Trophoblast cell (in vitro differentiated cells and primary cell): ENCODE results near the gene NAGPA.

Experiments
- DNase-seq, 2 donors: peaks; one replicate each; pipeline ENCODE4 v3.0.0-alpha.2; 2016
- H2AFZ ChIP-seq: 2 replicates; pipeline ENCODE4 v1.6.1; 2013; ENCODE audit warnings: low read length, moderate library complexity, mild to moderate bottlenecking; ENCODE audit not compliant: insufficient read depth, poor library complexity
- H2AK5ac ChIP-seq: 2 replicates; pipeline ENCODE4 v1.6.1; 2013; ENCODE audit warnings: mild to moderate bottlenecking, low read length
- H2BK120ac ChIP-seq: 2 replicates; pipeline ENCODE4 v1.6.1; 2013; ENCODE audit warnings: low read length, mild to moderate bottlenecking, moderate library complexity; ENCODE audit not compliant: insufficient read depth, poor library complexity
- H2BK12ac ChIP-seq: 2 replicates; pipeline ENCODE4 v1.6.1; 2013; ENCODE audit warnings: mild to moderate bottlenecking, low read length, moderate library complexity
- H2BK5ac ChIP-seq: 2 replicates; pipeline ENCODE4 v1.6.1; 2013; ENCODE audit warnings: low read length, low read depth, moderate library complexity, mild to moderate bottlenecking; ENCODE audit not compliant: poor library complexity
- H3K14ac ChIP-seq: 2 replicates; pipeline ENCODE4 v1.6.1; 2013; ENCODE audit warnings: mild to moderate bottlenecking, low read length
- H3K18ac ChIP-seq: 2 replicates; pipeline ENCODE4 v1.6.1; 2013; ENCODE audit warnings: mild to moderate bottlenecking, low read length
- H3K23ac ChIP-seq: 2 replicates; pipeline ENCODE4 v1.6.1; 2013; ENCODE audit warnings: low read length
- H3K27ac ChIP-seq: 2 replicates; pipeline ENCODE4 v1.5.1; 2013; ENCODE audit warnings: low read depth, mild to moderate bottlenecking, inconsistent platforms, low read length, moderate library complexity
- H3K27me3 ChIP-seq: 2 replicates; pipeline ENCODE4 v1.6.1; 2013; ENCODE audit warnings: inconsistent platforms, mild to moderate bottlenecking, low read length, moderate library complexity; ENCODE audit not compliant: insufficient read depth
- H3K36me3 ChIP-seq, 2 experiments: 1 replicate in 1 of 2; 2 replicates in 1 of 2; pipeline ENCODE4 v1.6.1; 2013; ENCODE audit warnings: low read length in 2 of 2, mild to moderate bottlenecking in 2 of 2, moderate library complexity in 1 of 2; ENCODE audit not compliant: insufficient read depth in 2 of 2, control insufficient read depth in 1 of 2
- H3K4ac ChIP-seq: 2 replicates; pipeline ENCODE4 v1.6.1; 2013; ENCODE audit warnings: low read depth, mild to moderate bottlenecking, low read length, moderate library complexity
- H3K4me1 ChIP-seq, 2 experiments: 1 replicate in 1 of 2; 2 replicates in 1 of 2; pipeline ENCODE4 v1.6.1; 2013; ENCODE audit warnings: low read length in 2 of 2, mild to moderate bottlenecking in 2 of 2, moderate library complexity in 1 of 2; ENCODE audit not compliant: insufficient read depth in 2 of 2, control insufficient read depth in 1 of 2
- H3K4me2 ChIP-seq: 2 replicates; pipeline ENCODE4 v1.6.1; 2013; ENCODE audit warnings: inconsistent platforms, mild to moderate bottlenecking, low read length, moderate library complexity
- H3K4me3 ChIP-seq: 2 replicates; pipeline ENCODE4 v1.5.1; 2013; ENCODE audit warnings: mild to moderate bottlenecking, low read depth, low read length, inconsistent platforms
- H3K79me1 ChIP-seq: one replicate; pipeline ENCODE4 v1.6.1; 2013; ENCODE audit warnings: low read length
- H3K79me2 ChIP-seq: 2 replicates; pipeline ENCODE4 v1.6.1; 2013; ENCODE audit warnings: low read length, mild to moderate bottlenecking; ENCODE audit not compliant: control insufficient read depth, insufficient read depth, poor library complexity
- H3K9ac ChIP-seq: 2 replicates; pipeline ENCODE4 v1.6.1; 2013; ENCODE audit warnings: mild to moderate bottlenecking, low read length
- H3K9me3 ChIP-seq: 2 replicates; pipeline ENCODE4 v1.6.1; 2013; ENCODE audit warnings: low read depth, mild to moderate bottlenecking, control low read depth, inconsistent platforms, low read length; ENCODE audit not compliant: insufficient read depth
- H4K12ac ChIP-seq: 2 replicates; pipeline ENCODE4 v1.6.1; 2013; ENCODE audit warnings: low read depth, mild to moderate bottlenecking, low read length, moderate library complexity
- H4K8ac ChIP-seq: 2 replicates; pipeline ENCODE4 v1.6.1; 2013; ENCODE audit warnings: low read depth, mild to moderate bottlenecking, low read length, moderate library complexity
- H4K91ac ChIP-seq: one replicate; pipeline ENCODE4 v1.6.1; 2013; ENCODE audit warnings: low read depth, mild to moderate bottlenecking, low read length, moderate library complexity
- WGBS: extraction: QIAGEN DNeasy Blood & Tissue Kit; methylation state at CpG from one replicate; pipeline ENCODE4 v1.1.7; 2013; ENCODE audit warnings: missing lambda C conversion rate; ENCODE audit not compliant: insufficient read length, insufficient coverage; ENCODE audit errors: extremely low coverage; 5-methylcytosine and 5-hydroxymethylcytosine counted together

Gene NAGPA

GRCh38 chr16:5031601-5032000 lies 2.1 kb downstream of the NAGPA start:
- Histone ChIP-seq H3K18ac (no peak overlapping the region), H3K27ac (no peak overlapping the region), H4K8ac (no peak overlapping the region), H4K91ac (no peak overlapping the region), H3K4me3 (no peak overlapping the region), H3K4me1 (peaks cover 5 to 7% of the 10 kb centered on the region in 2 experiments), H4K12ac (no peak overlapping the region), H3K27me3 (no peaks in the 10 kb centered on the region), H3K9ac (peak overlapping the region; percentile 23), H3K4ac (no peak overlapping the region), H2BK5ac (no peak overlapping the region), H2BK12ac (no peak overlapping the region), H3K79me2 (peaks cover 7% of the 10 kb centered on the region), H3K36me3 (peaks cover 2 to 6% of the 10 kb centered on the region in 2 experiments), H2AFZ (no peak overlapping the region), H2BK120ac (no peak overlapping the region), H3K23ac (no peak overlapping the region), H3K79me1 (peaks cover 5% of the 10 kb centered on the region), H3K4me2 (no peak overlapping the region), H2AK5ac (no peak overlapping the region), H3K9me3 (peaks cover 1% of the 10 kb centered on the region), H3K14ac (no peak overlapping the region)
- WGBS: no CpG with 5 or more reads among the region's 7 CpGs
- no peak for DNase-seq

GRCh38 chr16:5030251-5030870 lies 3.4 kb downstream of the NAGPA start:
- H3K23ac ChIP-seq: no peak overlapping the region
- no peak overlapping the region for H4K12ac ChIP-seq
- no peak overlapping the region for H3K9ac ChIP-seq
- H3K4ac ChIP-seq: no peak overlapping the region
- peaks cover 2 to 6% of the 10 kb centered on the region in 2 experiments for H3K36me3 ChIP-seq
- peaks cover 7% of the 10 kb centered on the region for H3K79me2 ChIP-seq
- H2BK120ac ChIP-seq: no peak overlapping the region
- H2AK5ac ChIP-seq: no peak overlapping the region
- no peak overlapping the region for H2BK5ac ChIP-seq
- no peak overlapping the region for H2BK12ac ChIP-seq
- H3K4me2 ChIP-seq: no peak overlapping the region
- no peak overlapping the region for H4K8ac ChIP-seq
- H3K4me1 ChIP-seq: peaks cover 5 to 7% of the 10 kb centered on the region in 2 experiments
- no CpG with 5 or more reads among the region's 12 CpGs for WGBS
- no peaks in the 10 kb centered on the region for H3K27me3 ChIP-seq
- H4K91ac ChIP-seq: no peak overlapping the region
- H3K79me1 ChIP-seq: peaks cover 5% of the 10 kb centered on the region
- no peak for DNase-seq
- H3K4me3 ChIP-seq: no peak overlapping the region
- H2AFZ ChIP-seq: no peak overlapping the region
- H3K14ac ChIP-seq: no peak overlapping the region
- peaks cover 1% of the 10 kb centered on the region for H3K9me3 ChIP-seq
- H3K18ac ChIP-seq: no peak overlapping the region
- H3K27ac ChIP-seq: no peak overlapping the region

- Histone ChIP-seq H3K36me3 (peaks cover 2 to 6% of the 10 kb centered on the region in 2 experiments), H2BK120ac (no peak overlapping the region), H2BK12ac (no peak overlapping the region), H4K12ac (no peak overlapping the region), H3K18ac (no peak overlapping the region), H3K79me2 (peaks cover 7% of the 10 kb centered on the region), H3K27me3 (no peaks in the 10 kb centered on the region), H4K91ac (no peak overlapping the region), H3K79me1 (peaks cover 5% of the 10 kb centered on the region), H3K14ac (no peak overlapping the region), H3K4ac (no peak overlapping the region), H3K4me2 (no peak overlapping the region), H4K8ac (no peak overlapping the region), H3K4me1 (peaks cover 5 to 7% of the 10 kb centered on the region in 2 experiments), H3K27ac (no peak overlapping the region), H3K4me3 (no peak overlapping the region), H3K23ac (no peak overlapping the region), H2AFZ (no peak overlapping the region), H2BK5ac (no peak overlapping the region), H3K9me3 (peaks cover 1% of the 10 kb centered on the region), H2AK5ac (no peak overlapping the region), H3K9ac (no peak overlapping the region)
- no peak for DNase-seq
- WGBS: no CpG with 5 or more reads among the region's 18 CpGs
Observed at GRCh38 chr16:5028950-5029475, 4.7 kb downstream of the NAGPA start.

GRCh38 chr16:5027575-5028235 lies 6.0 kb downstream of the NAGPA start:
- no CpG with 5 or more reads among the region's 32 CpGs for WGBS
- no peaks in the 10 kb centered on the region for H3K27me3 ChIP-seq
- H2BK120ac ChIP-seq: no peak overlapping the region
- no peak for DNase-seq
- no peak overlapping the region for H4K12ac ChIP-seq
- H3K36me3 ChIP-seq: peaks cover 2 to 6% of the 10 kb centered on the region in 2 experiments
- H3K4ac ChIP-seq: no peak overlapping the region
- H3K79me2 ChIP-seq: no peaks in the 10 kb centered on the region
- no peak overlapping the region for H4K8ac ChIP-seq
- no peak overlapping the region for H3K14ac ChIP-seq
- no peak overlapping the region for H3K23ac ChIP-seq
- no peak overlapping the region for H3K4me2 ChIP-seq
- peaks cover under 1 to 2% of the 10 kb centered on the region in 2 experiments for H3K4me1 ChIP-seq
- H3K9me3 ChIP-seq: peaks cover 1% of the 10 kb centered on the region
- H2BK5ac ChIP-seq: no peak overlapping the region
- H3K9ac ChIP-seq: no peak overlapping the region
- no peak overlapping the region for H2AK5ac ChIP-seq
- H3K79me1 ChIP-seq: no peaks in the 10 kb centered on the region
- no peak overlapping the region for H2AFZ ChIP-seq
- no peak overlapping the region for H3K27ac ChIP-seq
- H3K4me3 ChIP-seq: no peak overlapping the region
- H4K91ac ChIP-seq: no peak overlapping the region
- H3K18ac ChIP-seq: no peak overlapping the region
- no peak overlapping the region for H2BK12ac ChIP-seq
